CD14-positive monocyte (primary cell): ENCODE data around the gene AGAP1. TPM values are rescaled to one million over a fixed set of nuclear protein-coding genes. Genes with fewer than 3 reads are reported as not detected.

ENCODE experiments used
- DNase-seq, 3 donors: peaks; one replicate each; pipeline ENCODE4 v3.0.0-alpha.2; 2011 to 2022
- H2AFZ ChIP-seq: 2 replicates; pipeline ENCODE4 v1.6.0; 2012; ENCODE audit warnings: mild to moderate bottlenecking, low read depth, low read length, inconsistent platforms; ENCODE audit not compliant: insufficient read depth, poor library complexity, severe bottlenecking
- H3K27ac ChIP-seq, 2 donors: 1 replicate in 1 of 2; 2 replicates in 1 of 2; pipeline ENCODE4 v1.5.1; 2012 to 2013; ENCODE audit warnings: low read length in 2 of 2, control low read depth in 1 of 2, inconsistent platforms in 1 of 2, low read depth in 1 of 2, mild to moderate bottlenecking in 1 of 2
- H3K27me3 ChIP-seq, 2 donors: one replicate each; pipeline versions ENCODE4 v1.6.0 to v1.6.1; 2011 to 2013; ENCODE audit warnings: low read length in 2 of 2; ENCODE audit not compliant: control insufficient read depth in 2 of 2, insufficient read depth in 2 of 2
- H3K36me3 ChIP-seq, 2 donors: replicated peaks in 1 of 2; 1 replicate in 1 of 2; 2 replicates in 1 of 2; pipeline versions ENCODE4 v1.5.1 to v1.6.1; 2012 to 2013; ENCODE audit warnings: low read length in 2 of 2, control low read depth in 1 of 2, inconsistent platforms in 1 of 2, mild to moderate bottlenecking in 1 of 2; ENCODE audit not compliant: insufficient read depth in 2 of 2, control insufficient read depth in 1 of 2
- H3K4me1 ChIP-seq, 2 donors: 1 replicate in 1 of 2; 2 replicates in 1 of 2; pipeline versions ENCODE4 v1.5.1 to v1.6.1; 2012 to 2013; ENCODE audit warnings: low read length in 2 of 2, control low read depth in 1 of 2, inconsistent platforms in 1 of 2, mild to moderate bottlenecking in 1 of 2, moderate library complexity in 1 of 2; ENCODE audit not compliant: insufficient read depth in 2 of 2, control insufficient read depth in 1 of 2
- H3K4me2 ChIP-seq: replicated peaks from 2 replicates; pipeline ENCODE3; 2012; ENCODE audit warnings: low read length, moderate library complexity, mild to moderate bottlenecking; ENCODE audit not compliant: poor library complexity, severe bottlenecking; ENCODE audit errors: extremely low read depth
- H3K4me3 ChIP-seq, 3 experiments: fragments of 200-600 bp in 1 of 3; sonication (generic) in 1 of 3; replicated peaks in 1 of 3; 1 replicate in 2 of 3; 2 replicates in 1 of 3; pipeline ENCODE4 v1.5.1; 2011 to 2013; ENCODE audit warnings: low read length in 3 of 3, mild to moderate bottlenecking in 3 of 3, control low read depth in 2 of 3, low read depth in 2 of 3, inconsistent platforms in 1 of 3, moderate library complexity in 1 of 3
- H3K79me2 ChIP-seq: 2 replicates; pipeline ENCODE4 v1.6.0; 2012; ENCODE audit warnings: mild to moderate bottlenecking, control low read depth, inconsistent platforms, low read length, moderate library complexity; ENCODE audit not compliant: insufficient read depth
- H3K9ac ChIP-seq: 2 replicates; pipeline ENCODE4 v1.6.0; 2017; ENCODE audit warnings: low read length, mild to moderate bottlenecking; ENCODE audit not compliant: insufficient read depth, poor library complexity, severe bottlenecking
- H3K9me3 ChIP-seq, 2 donors: replicated peaks in 1 of 2; 1 replicate in 1 of 2; 2 replicates in 1 of 2; pipeline versions ENCODE4 v1.5.1 to v1.6.1; 2012 to 2013; ENCODE audit warnings: low read length in 2 of 2, control low read depth in 1 of 2; ENCODE audit not compliant: control insufficient read depth in 1 of 2, insufficient read depth in 1 of 2
- H4K20me1 ChIP-seq: 2 replicates; pipeline ENCODE4 v1.6.0; 2012; ENCODE audit warnings: mild to moderate bottlenecking, low read length, control low read depth, moderate library complexity; ENCODE audit not compliant: insufficient read depth
- H3K27ac Mint-ChIP-seq, 7 donors: one replicate each; pipeline ENCODE4 v1.8.0; 2020; ENCODE audit warnings: mild to moderate bottlenecking in 7 of 7, mixed read lengths in 7 of 7, moderate library complexity in 6 of 7, inconsistent platforms in 2 of 7
- H3K27me3 Mint-ChIP-seq, 3 donors: one replicate each; pipeline ENCODE4 v1.8.0; 2021 to 2022; ENCODE audit warnings: low read depth in 3 of 3, mild to moderate bottlenecking in 3 of 3, mixed read lengths in 3 of 3, moderate library complexity in 3 of 3, inconsistent platforms in 1 of 3
- H3K36me3 Mint-ChIP-seq, 2 donors: one replicate each; pipeline ENCODE4 v1.8.0; 2020; ENCODE audit warnings: mixed read lengths in 2 of 2, inconsistent platforms in 1 of 2, mild to moderate bottlenecking in 1 of 2
- H3K4me1 Mint-ChIP-seq: one replicate; pipeline ENCODE4 v1.8.0; 2020; ENCODE audit warnings: mild to moderate bottlenecking, mixed read lengths
- H3K4me3 Mint-ChIP-seq, 2 donors: one replicate each; pipeline ENCODE4 v1.8.0; 2020; ENCODE audit warnings: mild to moderate bottlenecking in 2 of 2, mixed read lengths in 2 of 2, moderate library complexity in 1 of 2
- H3K9me3 Mint-ChIP-seq, 7 donors: one replicate each; pipeline ENCODE4 v1.8.0; 2020 to 2022; ENCODE audit warnings: mixed read lengths in 7 of 7, mild to moderate bottlenecking in 6 of 7, moderate library complexity in 6 of 7, inconsistent platforms in 2 of 7
- CTCF ChIP-seq: fragments of 200-600 bp; IDR thresholded peaks from one replicate; pipeline ENCODE4 v1.8.0; 2022; ENCODE audit warnings: antibody characterized with exemption, mild to moderate bottlenecking
- WGBS: methylation state at CpG from one replicate; pipeline ENCODE4 v1.1.5; 2013; ENCODE audit warnings: missing lambda C conversion rate; ENCODE audit not compliant: insufficient coverage; 5-methylcytosine and 5-hydroxymethylcytosine counted together
- intact Hi-C, 2 donors: fragments of 100-400 bp; cut with micrococcal nuclease; formaldehyde crosslinking; loops; one replicate each; pipeline versions ENCODE4 v1.15.0 to v1.15.1; 2023
- polyA plus RNA-seq, 3 donors: library from polyadenylated mRNA; depleted of rRNA in 1 of 3; unstranded in 2 of 3; stranded (reverse) in 1 of 3; fragments of 300-500 nt in 2 of 3; fragments of >200 nt in 1 of 3; fragmentation: Illumina TruSeq in 2 of 3; gene quantifications; 1 replicate in 2 of 3; 2 replicates in 1 of 3; pipeline ENCODE4 v1.2.3, GENCODE V29; 2012 to 2021

Gene AGAP1
- polyA plus RNA-seq, 3 donors, result 0.12 TPM; not detected in 2

GRCh38 chr2:235937936-235938335, 444.1 kb downstream of the AGAP1 start:
- Mint-ChIP-seq H3K36me3 (no peaks in the 10 kb centered on the region), H3K4me3 (no peak overlapping the region), H3K4me1 (no peaks in the 10 kb centered on the region), H3K27ac (no peak overlapping the region), H3K27me3 (peaks cover 0 to 8% (median 8%) of the 10 kb centered on the region in 3 donors), H3K9me3 (peaks cover 0 to 9% (median 2%) of the 10 kb centered on the region in 7 donors)
- 89% methylated on average over 12 of the region's 12 CpGs for WGBS
- Histone ChIP-seq H3K79me2 (no peaks in the 10 kb centered on the region), H3K4me1 (no peaks in the 10 kb centered on the region), H3K4me3 (no peak overlapping the region), H3K4me2 (no peak overlapping the region), H3K9ac (no peak overlapping the region), H3K27me3 (no peaks in the 10 kb centered on the region), H3K27ac (no peak overlapping the region), H3K9me3 (peaks cover 0 to 2% of the 10 kb centered on the region in 2 donors), H4K20me1 (no peaks in the 10 kb centered on the region), H2AFZ (no peak overlapping the region), H3K36me3 (no peaks in the 10 kb centered on the region)
- intact Hi-C loops, result no loop called here
- TF ChIP-seq CTCF, result no peak
- DNase-seq, result no peak

GRCh38 chr2:235938611-235939010, 444.8 kb downstream of the AGAP1 start:
- DNase-seq, result no peak
- intact Hi-C loops, result no loop called here
- Histone ChIP-seq H3K9ac (no peak overlapping the region), H3K4me1 (no peaks in the 10 kb centered on the region), H3K36me3 (no peaks in the 10 kb centered on the region), H3K79me2 (no peaks in the 10 kb centered on the region), H4K20me1 (no peaks in the 10 kb centered on the region), H3K9me3 (peaks cover 0 to 2% of the 10 kb centered on the region in 2 donors), H3K27me3 (no peaks in the 10 kb centered on the region), H3K4me3 (no peak overlapping the region), H2AFZ (no peak overlapping the region), H3K4me2 (no peak overlapping the region), H3K27ac (no peak overlapping the region)
- no peak for TF ChIP-seq CTCF
- no peak overlapping the region for H3K27ac Mint-ChIP-seq
- no peaks in the 10 kb centered on the region for H3K36me3 Mint-ChIP-seq
- 86% methylated on average over 12 of the region's 14 CpGs for WGBS
- no peak overlapping the region for H3K4me3 Mint-ChIP-seq
- no peaks in the 10 kb centered on the region for H3K4me1 Mint-ChIP-seq
- peaks cover 0 to 9% (median 2%) of the 10 kb centered on the region in 7 donors for H3K9me3 Mint-ChIP-seq
- peaks cover 0 to 11% (median 8%) of the 10 kb centered on the region in 3 donors for H3K27me3 Mint-ChIP-seq
